CD4-positive, alpha-beta T cell treated with Interferon gamma for 1 hour (primary cell): ENCODE results near the gene DYNC2H1.

Experiments
- DNase-seq: peaks from one replicate; pipeline ENCODE4 v3.0.0-alpha.2; 2020

The DYNC2H1 gene, protein sequence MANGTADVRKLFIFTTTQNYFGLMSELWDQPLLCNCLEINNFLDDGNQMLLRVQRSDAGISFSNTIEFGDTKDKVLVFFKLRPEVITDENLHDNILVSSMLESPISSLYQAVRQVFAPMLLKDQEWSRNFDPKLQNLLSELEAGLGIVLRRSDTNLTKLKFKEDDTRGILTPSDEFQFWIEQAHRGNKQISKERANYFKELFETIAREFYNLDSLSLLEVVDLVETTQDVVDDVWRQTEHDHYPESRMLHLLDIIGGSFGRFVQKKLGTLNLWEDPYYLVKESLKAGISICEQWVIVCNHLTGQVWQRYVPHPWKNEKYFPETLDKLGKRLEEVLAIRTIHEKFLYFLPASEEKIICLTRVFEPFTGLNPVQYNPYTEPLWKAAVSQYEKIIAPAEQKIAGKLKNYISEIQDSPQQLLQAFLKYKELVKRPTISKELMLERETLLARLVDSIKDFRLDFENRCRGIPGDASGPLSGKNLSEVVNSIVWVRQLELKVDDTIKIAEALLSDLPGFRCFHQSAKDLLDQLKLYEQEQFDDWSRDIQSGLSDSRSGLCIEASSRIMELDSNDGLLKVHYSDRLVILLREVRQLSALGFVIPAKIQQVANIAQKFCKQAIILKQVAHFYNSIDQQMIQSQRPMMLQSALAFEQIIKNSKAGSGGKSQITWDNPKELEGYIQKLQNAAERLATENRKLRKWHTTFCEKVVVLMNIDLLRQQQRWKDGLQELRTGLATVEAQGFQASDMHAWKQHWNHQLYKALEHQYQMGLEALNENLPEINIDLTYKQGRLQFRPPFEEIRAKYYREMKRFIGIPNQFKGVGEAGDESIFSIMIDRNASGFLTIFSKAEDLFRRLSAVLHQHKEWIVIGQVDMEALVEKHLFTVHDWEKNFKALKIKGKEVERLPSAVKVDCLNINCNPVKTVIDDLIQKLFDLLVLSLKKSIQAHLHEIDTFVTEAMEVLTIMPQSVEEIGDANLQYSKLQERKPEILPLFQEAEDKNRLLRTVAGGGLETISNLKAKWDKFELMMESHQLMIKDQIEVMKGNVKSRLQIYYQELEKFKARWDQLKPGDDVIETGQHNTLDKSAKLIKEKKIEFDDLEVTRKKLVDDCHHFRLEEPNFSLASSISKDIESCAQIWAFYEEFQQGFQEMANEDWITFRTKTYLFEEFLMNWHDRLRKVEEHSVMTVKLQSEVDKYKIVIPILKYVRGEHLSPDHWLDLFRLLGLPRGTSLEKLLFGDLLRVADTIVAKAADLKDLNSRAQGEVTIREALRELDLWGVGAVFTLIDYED (N-terminal part only)

GRCh38 chr11:103108933-103109817 lies at the start of gene DYNC2H1:
TSS of gene DYNC2H1 (plus strand) at chr11:103109426. CDS start at chr11:103109575, 149 bp downstream.
- DNase-seq: peak; percentile 87

GRCh38 chr11:103061656-103062055 lies 47.6 kb upstream of the DYNC2H1 start:
- no peak for DNase-seq

DNA sequence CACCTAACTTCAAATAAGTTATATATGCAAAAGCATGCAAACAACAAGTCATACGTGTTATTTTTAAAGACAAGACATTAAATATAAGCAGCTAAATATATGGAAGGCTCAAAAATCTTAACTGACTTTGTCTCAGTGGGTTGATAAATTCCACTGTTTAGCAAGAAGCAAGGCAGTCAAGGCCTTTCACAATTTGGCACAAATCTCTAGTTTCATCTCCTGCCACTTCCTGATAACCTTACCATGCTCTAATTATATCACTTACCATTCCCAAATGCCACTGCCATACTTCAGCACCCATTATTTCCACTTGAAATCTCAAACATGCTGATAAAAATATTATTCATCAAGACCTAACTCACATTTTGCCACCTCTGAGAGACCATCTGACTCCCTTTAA lies 42.1 kb upstream of the DYNC2H1 start:
- DNase-seq: no peak

DNA sequence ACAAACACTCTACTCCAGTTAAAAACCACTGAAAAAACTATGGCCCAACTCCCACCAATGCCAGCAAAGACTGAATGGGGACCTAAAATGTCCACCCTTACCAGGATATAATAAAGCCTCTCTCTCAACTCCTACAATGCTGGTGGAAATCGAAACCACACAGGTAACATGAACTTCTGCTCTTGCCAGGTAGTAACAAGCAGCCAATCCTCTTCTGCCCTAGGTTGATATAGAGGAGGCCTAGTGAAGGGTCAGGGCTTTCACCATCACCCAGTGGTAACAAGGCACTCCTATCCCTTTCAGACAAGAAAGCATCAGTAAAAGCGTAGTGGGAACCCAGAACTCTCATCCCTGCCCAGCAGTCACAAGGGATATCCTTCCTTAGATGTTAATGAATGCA lies 39.9 kb upstream of the DYNC2H1 start:
- DNase-seq: no peak

DNA sequence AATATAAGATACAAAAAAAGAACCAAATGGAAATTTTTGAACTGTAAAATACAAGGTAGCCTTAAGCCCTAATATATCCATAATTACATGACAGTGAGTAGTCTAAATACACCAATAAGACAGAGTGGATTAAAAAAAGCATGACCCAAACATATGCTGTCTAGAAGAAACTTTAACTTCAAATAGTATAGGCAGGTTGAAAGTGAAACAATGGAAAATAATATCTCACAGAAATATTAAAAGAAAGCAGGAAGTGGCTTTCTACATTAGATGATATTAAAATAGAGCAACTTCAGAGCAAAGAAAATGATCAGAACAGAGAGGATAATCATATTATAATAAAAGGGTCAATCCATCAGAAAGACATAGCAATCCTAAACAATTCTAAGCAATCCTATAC lies 39.1 kb upstream of the DYNC2H1 start:
- DNase-seq: no peak

GRCh38 chr11:103071008-103071407 lies 38.2 kb upstream of the DYNC2H1 start:
- DNase-seq: no peak

DNA sequence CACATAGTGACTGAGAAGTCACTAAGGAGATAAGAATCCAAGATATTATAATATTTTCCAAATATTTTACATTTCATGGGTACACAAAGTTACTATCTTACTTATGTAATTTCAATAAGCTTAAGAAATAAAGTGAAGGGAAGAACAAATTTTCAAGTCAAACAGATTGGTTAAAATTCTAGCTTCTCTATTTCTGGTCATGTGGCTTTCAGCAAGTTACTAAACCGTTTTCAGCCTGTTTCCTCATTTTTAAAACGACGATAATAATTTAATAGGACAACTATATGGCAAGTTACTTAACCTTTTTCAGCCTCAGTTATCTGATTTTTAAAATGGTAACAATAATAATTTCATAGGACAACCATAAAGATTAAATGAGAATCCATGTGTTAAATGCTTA lies 32.9 kb upstream of the DYNC2H1 start:
- no peak for DNase-seq

- DNase-seq: no peak
These were observed 31.7 kb upstream of the DYNC2H1 start for GRCh38 chr11:103077554-103077953.

- no peak for DNase-seq
These were observed 30.5 kb upstream of the DYNC2H1 start for GRCh38 chr11:103078710-103079109.

DNA sequence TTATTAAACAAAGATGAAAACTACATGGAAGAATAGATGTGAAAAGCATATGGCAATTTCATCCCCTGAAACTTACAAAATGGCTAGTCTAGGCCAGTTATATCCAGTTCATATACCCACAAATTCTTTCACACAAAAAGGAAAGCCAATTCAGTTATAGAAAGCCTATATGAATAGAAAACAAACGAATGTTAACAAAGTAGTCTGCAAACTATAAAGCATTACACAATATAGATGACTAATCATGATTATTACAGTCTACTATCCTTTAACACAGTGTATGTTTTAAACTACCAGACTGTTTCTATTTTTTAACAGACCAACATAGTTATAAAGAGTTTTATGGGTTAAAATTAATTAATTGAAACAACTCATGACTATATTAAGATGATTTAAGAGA lies 29.4 kb upstream of the DYNC2H1 start:
- DNase-seq: no peak

GRCh38 chr11:103085758-103086365 lies 23.4 kb upstream of the DYNC2H1 start:
- no peak for DNase-seq

- no peak for DNase-seq
These were observed 22.8 kb upstream of the DYNC2H1 start for GRCh38 chr11:103086461-103086860.

GRCh38 chr11:103091064-103091800 lies 18.0 kb upstream of the DYNC2H1 start:
- DNase-seq: peak; percentile 9

- DNase-seq: peak; percentile 94
These were observed 17.3 kb upstream of the DYNC2H1 start, which contains the start of gene DCUN1D5 for GRCh38 chr11:103091801-103092524. TSS of gene DCUN1D5 (minus strand) at chr11:103092160. CDS start at chr11:103091872, 288 bp downstream.

GRCh38 chr11:103097279-103097678 lies 11.9 kb upstream of the DYNC2H1 start:
- no peak for DNase-seq

- DNase-seq: no peak
These were observed 677 bp downstream of the DYNC2H1 start for GRCh38 chr11:103109818-103110388.

- DNase-seq: no peak
These were observed 1.2 kb downstream of the DYNC2H1 start for GRCh38 chr11:103110391-103110790.

DNA sequence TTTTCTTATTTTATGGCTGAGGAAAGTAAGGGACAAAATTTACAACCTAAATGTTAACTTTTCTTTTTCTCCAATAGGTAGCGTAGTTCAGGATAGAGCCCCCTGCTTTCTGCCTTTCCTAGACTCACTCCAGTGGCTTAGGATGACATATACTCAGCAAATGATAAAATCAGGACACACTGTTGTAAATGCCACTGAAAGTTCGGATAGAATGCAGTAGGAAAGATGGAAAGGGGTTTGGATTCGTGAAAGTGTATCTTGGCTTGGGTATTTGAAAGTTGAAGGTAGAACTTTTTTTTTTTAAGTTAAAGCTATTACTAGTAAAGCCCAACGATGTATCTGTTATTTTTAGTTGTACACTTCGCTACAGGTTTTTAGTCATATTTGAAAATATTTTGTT lies 2.2 kb downstream of the DYNC2H1 start:
- no peak for DNase-seq

GRCh38 chr11:103112364-103112763 lies 3.1 kb downstream of the DYNC2H1 start:
- DNase-seq: no peak

- DNase-seq: no peak
These were observed 5.6 kb downstream of the DYNC2H1 start for GRCh38 chr11:103114836-103115235.
